GM12872 (cell line): ENCODE data around the gene TMCO5A.

Experiments used
- TF ChIP-seq, protein P1 (sequence below): IDR thresholded peaks from 3 replicates; pipeline ENCODE4 v1.5.1; 2011; ENCODE audit warnings: low read depth, mild to moderate bottlenecking, low read length, moderate library complexity; ENCODE audit not compliant: insufficient read depth

TMCO5A gene

GRCh38 chr15:37978231-37978630 is 43.8 kb downstream of the TMCO5A start:
- TF ChIP-seq, protein P1, sequence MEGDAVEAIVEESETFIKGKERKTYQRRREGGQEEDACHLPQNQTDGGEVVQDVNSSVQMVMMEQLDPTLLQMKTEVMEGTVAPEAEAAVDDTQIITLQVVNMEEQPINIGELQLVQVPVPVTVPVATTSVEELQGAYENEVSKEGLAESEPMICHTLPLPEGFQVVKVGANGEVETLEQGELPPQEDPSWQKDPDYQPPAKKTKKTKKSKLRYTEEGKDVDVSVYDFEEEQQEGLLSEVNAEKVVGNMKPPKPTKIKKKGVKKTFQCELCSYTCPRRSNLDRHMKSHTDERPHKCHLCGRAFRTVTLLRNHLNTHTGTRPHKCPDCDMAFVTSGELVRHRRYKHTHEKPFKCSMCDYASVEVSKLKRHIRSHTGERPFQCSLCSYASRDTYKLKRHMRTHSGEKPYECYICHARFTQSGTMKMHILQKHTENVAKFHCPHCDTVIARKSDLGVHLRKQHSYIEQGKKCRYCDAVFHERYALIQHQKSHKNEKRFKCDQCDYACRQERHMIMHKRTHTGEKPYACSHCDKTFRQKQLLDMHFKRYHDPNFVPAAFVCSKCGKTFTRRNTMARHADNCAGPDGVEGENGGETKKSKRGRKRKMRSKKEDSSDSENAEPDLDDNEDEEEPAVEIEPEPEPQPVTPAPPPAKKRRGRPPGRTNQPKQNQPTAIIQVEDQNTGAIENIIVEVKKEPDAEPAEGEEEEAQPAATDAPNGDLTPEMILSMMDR: no peak

DNA sequence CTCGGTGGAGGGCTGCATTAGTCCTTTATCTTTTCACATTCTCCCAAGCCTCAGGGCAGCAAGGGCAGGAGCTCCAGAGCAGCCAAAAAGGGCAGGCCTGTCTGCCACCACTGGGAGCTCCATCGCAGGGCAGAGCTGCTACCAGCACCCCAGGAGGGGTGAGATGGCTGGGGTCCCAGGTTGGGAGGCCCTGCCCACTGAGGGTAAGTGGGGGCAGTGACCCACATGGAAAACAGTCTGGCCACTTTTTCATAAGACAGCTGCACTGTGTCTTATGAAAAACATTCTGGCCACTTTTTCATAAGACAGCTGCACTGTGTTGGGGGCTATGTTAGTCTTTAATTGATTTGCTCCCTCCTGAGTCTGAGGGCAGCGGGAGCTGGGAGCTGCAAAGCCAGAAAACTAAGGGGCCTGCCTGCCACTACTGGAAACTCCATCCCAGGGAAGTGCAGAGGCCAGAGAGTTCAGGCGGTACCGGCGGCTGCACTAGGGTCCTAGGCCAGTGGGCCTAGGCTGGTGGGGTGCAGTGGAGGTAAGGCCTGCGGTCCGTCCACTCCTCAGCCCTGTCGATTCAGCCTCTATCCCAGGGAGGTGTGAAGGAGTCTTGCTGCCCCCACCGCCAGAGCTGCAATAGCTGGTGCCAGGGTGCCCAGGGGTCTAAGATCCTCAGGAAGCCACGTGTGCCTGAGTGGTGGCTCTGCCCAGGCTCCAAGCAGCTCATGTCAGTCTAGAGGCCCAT is 45.4 kb downstream of the TMCO5A start:
- TF ChIP-seq, protein P1: no peak

DNA sequence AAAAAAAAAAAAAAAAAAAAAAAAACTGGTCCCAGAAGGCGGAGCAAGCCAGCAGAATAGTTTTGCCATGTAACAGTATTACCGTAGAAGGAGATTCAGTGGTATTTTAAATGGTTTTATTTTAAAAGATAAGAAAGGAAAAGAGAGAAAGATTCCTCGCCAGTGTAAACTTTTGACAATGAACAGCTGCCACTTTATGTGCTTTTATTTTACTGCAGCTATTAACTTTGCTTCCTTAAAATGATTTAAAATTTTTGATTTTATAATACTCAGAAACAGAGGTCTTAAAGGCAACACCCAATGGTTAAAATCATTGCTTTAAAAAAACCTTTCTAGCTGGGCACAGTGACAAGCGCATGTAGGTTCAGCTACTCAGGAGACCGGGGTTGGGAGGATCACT is 46.8 kb downstream of the TMCO5A start:
- TF ChIP-seq, protein P1: no peak

DNA sequence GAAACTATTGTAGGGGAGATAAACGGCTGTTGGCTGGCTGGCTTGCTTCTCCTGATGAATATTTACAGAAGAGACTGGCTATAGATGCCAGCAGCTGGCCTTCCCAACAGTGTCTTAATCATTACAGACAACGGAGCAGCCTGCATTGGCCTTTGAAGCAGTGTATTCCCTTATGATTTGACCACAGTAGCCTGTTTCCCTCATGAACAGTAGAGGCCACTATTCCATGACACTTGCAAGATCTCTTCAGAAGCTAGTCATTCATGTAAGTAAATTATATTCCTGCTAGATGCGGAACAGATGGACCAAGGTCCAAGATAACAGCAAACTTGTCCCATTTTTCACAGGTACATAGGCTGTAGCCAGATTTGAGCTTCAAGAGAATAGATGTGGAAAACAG is 47.3 kb downstream of the TMCO5A start:
- TF ChIP-seq, protein P1: 0 out of 3 replicates have a peak, but pooled peaks have one; percentile 9

GRCh38 chr15:37984368-37984767 is 49.9 kb downstream of the TMCO5A start:
- TF ChIP-seq, protein P1: no peak

DNA sequence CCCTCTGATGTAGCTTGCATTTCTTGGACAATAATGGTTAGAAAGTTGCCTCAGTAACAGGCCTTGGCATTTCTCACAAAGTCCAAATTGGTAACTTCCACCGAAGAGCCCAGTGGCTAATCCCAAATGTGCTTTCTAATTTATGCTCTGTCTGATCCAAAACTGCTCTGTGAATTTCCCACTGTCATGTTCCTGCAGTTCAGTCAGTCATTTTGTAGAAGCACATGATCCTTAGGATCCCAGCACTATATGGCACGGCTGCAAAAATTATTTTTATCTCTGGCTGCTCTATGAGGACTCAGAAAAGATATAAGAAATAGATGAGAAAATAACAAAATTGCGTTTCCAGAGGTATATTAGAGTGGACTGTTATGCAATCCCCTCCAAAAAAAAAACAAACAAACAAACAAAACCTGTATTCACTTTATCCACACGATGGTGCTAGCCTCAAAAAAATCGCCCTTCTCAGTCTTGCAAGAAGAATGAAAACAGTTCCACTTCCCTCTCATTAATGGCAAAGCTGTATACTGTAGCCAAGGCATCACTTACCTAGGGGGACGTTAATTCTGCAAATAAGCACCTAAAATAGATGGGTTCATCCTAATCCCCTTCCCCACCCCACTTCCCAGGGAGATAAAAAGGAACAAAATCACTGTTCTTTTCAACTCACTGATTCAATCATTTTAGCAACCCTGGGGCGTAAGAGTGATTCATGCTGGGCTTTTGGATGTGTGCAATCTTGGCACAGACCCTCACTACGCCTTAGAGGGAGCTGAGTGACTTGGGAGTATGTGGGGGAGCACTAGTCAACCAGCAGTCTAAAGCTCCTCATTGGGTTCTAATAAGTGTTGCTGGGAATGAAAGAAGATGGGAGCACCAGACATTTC is 61.3 kb downstream of the TMCO5A start:
- TF ChIP-seq, protein P1: peak; percentile 61
